Midbrain (tissue), 1 donor: ENCODE measurements around the gene DNAJB6.
"Not testable (repeated sequence)": the region's sequence is repeated elsewhere in the genome, so short reads cannot be mapped to it uniquely, and the experiment has no call there.

Experiments
- DNase-seq: peaks from one replicate; lab custom pipeline; 2025; lab: John Stamatoyannopoulos, UW

The DNAJB6 gene

GRCh38 chr7:157323401-157323800 is 13.4 kb upstream of the DNAJB6 start:
- DNase-seq: no peak

DNA sequence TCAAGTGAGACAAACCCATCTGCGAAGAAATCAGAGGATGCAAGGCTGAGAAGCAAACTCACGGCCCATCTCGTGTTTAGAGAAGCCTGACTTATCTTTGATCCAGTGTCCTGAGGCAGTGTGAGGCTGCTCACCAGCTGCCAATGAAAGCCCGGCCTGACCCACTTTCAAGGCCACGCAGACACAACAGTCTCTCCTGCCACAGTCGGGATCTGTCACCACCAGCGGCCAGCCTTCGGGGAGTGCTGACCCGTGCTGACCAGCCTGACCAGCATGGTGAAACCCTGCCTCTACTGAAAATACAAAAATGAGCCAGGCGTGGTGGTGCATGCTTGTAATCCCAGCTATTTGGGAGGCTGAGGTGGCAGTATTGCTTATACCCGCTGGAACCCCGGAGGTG is 7.4 kb upstream of the DNAJB6 start:
- DNase-seq: no peak

DNA sequence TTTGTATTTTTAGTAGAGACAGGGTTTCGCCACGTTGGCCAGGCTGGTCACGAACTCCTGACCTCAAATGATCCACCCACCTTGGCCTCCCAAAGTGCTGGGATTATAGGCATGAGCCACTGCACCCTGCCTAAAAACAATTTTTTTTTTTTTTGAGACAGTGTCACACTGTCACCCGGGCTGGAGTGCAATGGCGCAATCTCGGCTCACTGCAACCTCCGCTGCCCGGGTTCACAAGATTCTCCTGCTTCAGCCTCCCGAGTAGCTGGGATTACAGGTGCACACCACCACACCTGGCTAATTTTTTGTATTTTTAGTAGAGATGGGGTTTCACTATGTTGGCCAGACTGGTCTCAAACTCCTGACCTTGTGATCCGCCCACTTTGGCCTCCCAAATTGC is 6.2 kb upstream of the DNAJB6 start:
- DNase-seq: not testable (repeated sequence)

- not testable (repeated sequence) for DNase-seq
Observed at GRCh38 chr7:157331049-157331448, 5.8 kb upstream of the DNAJB6 start.

GRCh38 chr7:157335236-157335635 is 1.6 kb upstream of the DNAJB6 start:
- DNase-seq: no peak

GRCh38 chr7:157335991-157336382 is 817 bp upstream of the DNAJB6 start:
- DNase-seq: no peak

DNA sequence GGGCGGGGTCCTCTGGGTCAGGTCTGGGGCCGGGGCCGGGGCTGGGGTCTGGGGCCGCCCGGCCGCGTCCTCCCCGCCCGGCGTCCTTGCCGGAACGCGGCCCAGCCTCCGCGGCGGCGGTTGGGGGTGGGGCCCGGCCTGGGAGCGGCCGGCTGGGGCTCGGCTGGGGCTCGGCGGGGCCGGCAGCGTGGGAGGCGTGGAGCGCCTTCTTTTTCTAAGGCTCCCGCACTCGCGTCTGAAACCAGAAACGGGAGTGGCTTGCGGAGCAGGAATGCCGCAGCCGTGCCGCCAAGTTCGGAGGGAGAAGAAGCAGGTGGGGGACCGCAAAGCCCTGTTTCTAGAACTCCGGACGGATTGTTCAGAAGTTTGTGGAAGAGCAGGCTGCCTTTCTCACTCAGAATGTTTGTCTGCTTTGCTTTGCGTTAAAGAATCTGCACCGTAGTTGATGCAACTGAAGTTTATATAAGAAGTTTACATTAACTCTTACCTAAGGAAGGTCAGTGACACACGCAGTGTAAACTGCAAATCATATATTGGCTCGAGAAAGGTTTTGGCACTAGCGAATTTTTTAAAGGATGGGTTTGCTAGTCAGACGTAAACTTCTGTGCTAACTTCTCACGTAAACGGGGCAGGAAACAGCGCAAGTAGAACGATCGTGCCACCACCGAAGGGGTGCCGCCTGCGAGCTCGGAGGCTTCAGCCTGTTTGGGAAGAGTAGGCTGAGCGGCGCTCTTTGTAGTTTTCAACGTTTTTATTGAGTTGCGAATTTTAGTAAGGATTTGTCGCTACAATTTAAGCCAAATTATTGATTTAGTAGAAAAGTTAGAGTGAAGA is 729 bp downstream of the DNAJB6 start:
- no peak for DNase-seq

DNA sequence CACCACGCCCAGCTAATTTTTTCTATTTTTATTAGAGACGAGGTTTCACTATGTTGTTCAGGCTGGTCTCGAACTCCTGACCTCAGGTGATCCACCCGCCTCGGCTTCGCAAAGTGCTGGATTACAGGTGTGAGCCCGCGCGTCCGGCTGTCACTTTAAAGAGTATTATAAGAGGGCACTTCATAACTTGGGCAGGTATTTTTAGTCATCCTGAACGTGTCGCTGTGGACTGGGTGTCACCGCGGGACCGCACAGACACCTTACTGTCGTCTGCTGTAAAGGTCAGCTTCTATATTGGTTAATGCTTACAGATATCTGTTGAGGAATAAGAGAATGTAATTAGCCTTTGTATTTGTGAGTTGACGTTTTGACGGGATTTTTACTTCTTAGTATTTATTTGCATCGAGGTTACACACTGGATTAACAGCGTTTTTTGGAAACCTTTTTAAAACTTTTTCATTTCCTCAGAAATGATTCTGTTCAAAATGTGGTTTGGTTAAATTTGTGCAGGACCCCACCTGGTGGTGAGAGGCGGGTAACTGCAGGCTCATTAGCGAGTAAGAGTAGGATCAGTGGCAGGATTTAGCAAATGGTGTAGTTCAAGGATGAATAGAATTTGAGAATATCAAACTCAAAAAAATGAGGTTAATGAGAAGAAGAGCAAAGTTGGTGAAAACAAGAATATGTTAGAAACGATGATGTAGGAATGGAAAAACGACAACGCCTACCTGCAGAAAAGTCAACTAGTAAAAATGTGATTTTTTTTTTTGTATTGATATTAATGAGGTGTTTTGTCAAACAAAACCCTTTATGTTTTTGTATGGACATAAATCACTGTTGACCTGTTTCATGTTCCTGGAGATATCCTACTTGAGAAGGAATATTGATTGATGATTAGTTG is 3.2 kb downstream of the DNAJB6 start:
- DNase-seq: peak; percentile 64

- no peak for DNase-seq
Observed at GRCh38 chr7:157347217-157347904, 10.6 kb downstream of the DNAJB6 start.

DNA sequence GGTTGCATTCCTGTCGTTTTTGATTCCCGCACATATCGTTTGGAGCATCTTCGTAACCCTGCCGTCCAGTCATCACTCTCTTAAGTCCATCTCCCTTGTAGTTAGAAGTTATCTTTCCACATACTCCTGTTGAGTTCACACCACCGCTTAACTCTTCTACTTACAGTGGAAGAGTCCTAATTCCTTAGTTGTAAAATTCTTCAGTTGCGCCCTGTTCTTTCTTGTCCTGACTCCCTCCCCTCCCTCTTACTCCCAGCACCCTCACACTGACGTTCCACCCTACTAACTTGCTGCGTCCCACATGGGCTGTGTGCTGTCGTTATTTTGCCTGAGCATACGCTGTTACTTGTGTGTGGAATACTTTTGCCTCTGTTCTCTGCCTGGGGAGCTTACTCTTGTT is 11.7 kb downstream of the DNAJB6 start:
- DNase-seq: no peak

DNA sequence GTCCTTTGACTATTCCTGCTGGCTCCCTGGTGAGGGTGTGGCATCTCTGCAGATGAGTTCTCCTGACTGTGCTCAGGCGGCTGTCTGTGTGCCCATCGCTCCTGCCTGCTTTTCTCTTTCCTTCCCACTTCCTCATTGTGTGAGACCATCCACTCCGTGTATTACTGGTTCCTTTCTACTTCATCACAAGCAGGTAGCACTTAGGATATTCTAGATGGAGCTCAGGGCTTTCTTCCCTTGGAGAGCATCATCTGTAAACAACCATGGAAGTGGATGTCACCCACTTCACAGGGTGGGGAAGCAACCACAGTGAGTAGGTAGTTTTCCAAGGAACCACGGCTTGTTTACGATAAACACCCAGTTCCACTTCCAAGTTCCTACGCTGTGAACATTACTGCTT is 15.7 kb downstream of the DNAJB6 start:
- DNase-seq: no peak

DNA sequence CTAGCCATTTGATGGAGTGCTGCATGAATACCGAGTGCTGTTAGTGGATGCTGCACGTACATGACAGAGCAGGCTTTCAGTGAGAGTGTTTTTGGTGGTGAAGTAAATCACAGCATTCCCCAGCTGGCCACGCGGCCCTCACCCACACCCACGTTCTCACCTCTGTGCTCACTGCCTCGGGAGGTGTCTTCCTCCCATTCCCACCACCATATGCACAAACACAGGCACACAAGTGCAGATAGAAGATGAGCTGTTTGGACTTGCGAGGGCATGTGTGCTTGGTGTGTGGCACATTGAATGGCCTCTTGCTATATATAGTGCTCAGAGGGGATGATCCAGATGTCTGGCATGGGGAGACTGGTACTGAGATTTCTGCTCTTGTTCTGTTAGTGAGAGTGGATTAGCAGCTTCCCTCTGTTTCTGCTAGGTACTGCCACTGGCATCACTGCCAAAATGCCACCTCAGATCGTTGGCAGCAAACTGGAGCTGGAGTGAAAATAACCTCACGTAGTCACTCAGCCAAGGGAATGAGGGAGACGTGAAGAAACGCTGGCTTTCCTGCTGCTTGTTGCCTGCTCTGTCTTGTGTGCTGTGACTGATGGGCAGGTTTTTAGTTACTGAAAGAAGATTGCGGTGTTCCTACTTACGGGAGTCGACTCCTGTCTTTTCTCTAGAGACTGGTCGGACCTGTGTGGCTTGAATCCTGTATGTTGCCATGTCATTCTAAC is 19.1 kb downstream of the DNAJB6 start:
- no peak for DNase-seq

DNA sequence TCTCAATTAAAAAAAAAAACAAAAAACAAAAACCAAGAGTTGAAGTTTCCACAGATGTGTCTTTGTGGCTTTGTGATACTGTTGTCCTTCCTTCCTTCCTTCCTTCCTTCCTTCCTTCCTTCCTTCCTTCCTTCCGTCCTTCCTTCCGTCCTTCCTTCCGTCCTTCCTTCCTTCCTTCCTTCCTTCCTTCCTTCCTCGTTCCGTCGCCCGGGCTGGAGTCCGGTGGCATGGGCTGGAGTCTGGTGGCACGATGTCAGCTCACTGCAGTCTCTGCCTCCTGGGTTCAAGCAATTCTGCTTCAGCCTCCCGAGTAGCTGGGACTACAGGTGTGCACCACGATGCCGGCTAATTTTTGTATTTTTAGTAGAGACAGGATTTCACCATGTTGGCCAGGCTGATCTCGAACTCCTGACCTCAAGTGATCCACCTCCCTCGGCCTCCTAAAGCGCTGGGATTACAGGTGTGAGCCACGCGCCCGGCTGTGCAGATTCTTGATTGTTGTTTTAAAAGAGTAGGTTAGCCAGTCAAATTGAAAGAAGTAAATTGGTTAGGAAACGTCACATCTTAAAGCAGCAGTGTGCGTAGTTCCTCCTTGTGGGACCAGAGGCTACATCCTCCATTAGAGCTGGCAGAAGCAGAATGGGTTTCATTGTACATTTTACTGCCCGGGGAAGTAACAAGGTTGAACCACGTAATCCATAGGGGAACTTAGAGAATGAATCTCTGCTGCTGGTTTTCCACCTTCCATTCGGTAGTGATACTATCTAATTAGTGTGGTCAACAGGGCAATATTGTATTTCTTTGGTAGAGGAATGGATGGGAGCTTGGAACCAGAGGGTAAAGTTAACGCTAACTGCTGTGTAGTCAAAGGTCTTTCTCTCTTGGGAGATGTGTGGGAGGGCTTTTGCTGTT is 20.6 kb downstream of the DNAJB6 start:
- no peak for DNase-seq

- no peak for DNase-seq
Observed at GRCh38 chr7:157358041-157358752, 21.4 kb downstream of the DNAJB6 start.

- DNase-seq: no peak
Observed at GRCh38 chr7:157358753-157359096, 21.9 kb downstream of the DNAJB6 start.

DNA sequence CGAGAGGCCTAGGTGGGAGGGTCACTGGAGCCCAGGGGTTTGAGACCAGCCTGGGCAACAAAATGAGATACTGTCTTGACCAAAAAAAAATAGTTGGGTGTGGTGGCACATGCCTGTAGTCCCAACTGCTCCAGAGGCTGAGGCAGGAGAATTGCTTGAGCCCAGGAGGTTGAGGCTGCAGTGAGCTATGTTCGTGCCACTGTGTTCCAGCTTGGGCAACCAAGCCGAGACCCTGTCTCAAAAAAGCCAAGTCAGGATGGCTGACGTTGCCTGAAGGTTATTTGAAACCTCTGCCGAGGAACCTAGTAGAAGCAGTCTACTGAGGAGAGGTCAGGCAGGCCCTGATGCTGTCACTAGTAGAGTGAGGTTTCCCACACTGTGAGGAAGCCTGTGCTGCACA is 22.8 kb downstream of the DNAJB6 start:
- DNase-seq: no peak

DNA sequence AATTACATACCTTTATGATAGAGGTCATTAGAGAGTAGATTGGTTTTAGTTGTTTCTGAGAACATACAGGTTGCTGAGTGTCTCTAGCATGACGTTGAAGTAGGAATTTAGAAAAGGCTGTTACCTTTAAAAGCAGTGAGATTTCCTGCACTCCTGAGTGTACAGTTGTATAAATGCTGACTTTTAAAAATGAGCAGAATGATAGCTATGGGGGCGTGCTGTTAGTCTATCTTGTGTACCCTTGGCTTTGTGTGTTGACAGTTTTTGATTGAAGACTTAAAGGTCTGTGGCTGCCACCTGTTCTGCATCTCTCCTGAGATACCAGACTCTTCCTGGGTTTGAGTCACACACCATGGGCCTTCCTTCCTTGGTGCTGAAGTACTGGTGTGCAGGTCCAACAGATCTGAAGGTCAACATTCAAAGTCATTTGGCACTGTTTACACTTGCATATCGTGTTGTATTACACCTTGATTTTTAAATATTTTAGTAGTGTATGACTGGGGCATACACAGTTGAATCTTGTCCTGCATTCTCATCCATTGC is 23.8 kb downstream of the DNAJB6 start:
- no peak for DNase-seq

- no peak for DNase-seq
Observed at GRCh38 chr7:157361537-157361936, 24.7 kb downstream of the DNAJB6 start.

- DNase-seq: no peak
Observed at GRCh38 chr7:157362729-157363128, 25.9 kb downstream of the DNAJB6 start.

DNA sequence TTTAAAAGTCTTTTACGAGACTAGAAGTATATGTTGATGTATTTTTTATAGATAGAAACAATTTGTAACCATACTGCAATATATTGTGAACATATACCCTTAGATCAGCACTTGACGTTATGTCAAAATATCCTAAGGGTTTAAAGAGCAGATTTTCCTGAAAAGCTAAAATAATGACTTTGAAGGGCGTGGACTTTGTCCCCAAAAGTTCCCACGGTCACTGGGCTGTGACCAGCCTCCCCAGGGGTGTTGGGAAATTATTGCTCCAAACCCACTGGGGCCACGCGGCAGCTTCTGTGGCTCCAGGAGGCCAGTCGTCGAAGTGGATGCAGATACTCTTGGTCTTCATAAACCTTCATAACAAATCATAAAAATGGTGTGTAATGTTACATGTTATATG is 29.9 kb downstream of the DNAJB6 start:
- no peak for DNase-seq
